ENCODE measurements around the gene RANBP3L.

The RANBP3L gene

DNA sequence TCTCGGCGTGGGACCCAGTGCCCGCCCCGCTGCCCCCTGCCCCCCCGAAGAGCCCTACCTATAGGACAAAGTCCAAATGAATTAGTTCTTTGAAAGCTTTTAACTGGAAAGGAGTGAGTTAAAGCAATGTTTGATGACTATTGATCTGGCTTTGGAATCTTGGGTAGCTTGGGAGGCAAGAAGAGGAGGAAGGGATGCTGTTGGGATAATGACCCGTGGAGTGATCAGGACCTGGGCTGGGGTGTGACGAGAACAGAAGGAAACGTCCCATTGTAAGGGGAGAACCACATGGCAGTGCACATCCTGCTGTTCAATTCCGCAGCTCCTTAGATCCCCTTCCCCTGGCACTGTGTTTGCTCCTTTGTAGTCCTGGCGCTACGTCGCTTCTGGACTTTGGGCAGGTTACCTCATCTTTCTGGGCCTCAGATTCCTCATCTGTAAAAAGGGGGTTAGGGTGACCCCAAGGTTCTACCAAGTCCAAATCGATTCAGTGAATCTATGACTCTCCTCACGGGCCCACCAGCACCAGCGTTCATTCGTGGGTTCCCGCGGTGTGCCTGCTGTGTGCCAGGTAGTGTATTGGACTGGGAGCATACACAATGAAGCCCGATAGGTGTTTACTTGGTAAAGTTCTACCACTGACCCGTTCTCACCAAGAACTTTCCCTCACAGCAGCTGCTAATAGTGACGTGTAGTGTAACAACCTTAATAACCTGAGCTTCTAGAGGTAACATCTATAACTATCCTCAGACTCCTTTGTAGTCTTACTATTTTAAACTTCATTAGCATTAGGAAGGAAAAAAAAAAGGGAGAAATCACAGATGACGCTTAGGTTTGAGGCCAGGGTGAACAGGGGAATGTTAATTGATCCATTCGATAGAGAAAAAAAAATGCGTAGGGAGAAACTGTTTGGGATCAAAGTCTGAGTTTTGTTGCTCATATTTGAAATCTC is 58.9 kb downstream of the RANBP3L start:
- DNase-seq: no peak

DNA sequence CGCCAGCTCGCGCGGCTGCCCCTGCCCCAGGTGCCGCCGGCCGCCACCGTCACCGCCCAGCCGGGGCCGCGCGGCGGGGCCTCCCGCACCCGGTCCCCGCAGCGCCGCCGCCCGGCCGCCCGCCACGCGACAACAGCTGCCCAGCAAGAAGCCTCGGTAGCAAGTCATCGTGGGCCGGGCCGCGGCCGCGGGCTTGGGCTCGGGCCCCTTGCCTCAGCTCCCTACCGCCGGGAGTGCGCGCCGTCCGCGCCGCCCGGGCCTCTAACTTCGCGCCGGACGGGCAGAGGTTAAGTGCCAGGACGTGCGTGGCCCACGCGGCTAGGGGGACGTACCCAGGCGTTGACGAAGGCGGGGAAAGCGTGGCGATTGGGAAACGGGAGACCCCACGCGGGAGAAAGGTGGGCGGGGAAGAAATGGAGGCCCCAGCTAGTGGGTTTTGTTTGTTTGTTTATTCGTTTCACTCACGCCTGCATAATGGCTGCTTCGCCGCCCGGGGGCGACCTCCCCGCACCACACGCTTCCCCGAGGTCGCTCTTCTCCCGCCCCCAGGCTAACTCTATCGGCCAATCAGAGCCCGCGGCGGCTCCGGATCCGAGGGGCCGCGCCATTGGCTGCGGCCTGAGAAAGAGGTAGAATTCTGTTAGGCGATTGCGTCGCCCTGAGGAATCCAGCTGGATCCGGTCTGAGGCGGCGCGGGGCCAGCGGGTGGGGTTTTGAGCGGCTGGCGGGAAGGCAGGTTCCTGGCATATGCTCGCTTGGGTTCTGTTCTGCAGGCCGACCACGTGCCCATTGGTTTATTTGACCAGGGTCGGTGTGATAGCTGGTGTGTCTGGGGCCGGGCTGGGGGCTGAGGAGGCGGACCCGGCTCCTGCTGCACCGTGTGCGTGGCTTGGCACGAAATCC is 59.8 kb downstream of the RANBP3L start, which contains the start of gene NADK2:
Gene NADK2 (minus strand): TSS at position 295 of the 903 bp plus-strand sequence. CDS start 127 bp downstream, at position 168.
- DNase-seq: peak; percentile 97

DNA sequence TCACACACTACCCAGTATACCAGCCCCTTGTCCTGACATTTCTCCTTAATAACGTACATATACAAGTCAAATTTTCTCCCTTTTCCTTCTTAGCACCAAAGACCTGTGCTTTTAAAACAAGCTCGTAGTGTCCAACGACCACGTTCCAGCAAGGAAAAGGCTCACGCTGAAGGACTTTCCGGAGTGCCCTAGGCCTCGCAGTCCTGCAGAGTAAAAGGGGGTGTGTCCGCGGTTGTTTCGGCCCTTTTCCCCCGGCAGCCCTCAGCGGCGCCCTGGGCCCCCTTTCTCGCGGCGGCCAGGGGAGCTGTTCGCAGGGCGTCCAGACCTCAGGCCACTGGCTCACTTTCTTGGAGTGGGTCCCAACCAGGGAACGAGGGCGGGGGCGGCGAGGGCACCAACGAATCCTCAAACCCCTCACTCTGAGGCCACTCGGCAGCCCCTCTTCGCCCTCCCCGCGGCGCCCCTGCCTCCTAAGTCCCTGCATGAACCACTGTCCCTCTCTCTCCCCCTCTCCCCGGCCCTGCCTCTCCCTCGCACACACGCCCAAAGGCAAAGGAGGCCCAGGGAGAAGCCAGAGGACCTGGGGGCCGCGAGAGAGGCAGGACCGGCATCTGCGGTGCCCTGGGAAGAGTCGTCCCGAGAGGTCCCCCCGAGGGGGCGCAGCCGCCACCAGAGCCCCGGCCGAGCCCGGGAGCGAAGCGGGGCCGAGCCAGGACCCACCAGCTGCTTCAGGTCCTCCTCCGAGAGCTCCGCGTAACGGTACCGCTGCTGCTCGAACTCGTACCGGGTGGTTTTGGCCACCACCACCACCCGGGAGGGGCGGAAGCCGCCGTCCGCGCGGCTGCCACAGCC is 60.7 kb downstream of the RANBP3L start:
- peak; percentile 60 for DNase-seq

- DNase-seq: no peak
Measured at GRCh38 chr5:36239370-36240293, 62.1 kb downstream of the RANBP3L start.

DNA sequence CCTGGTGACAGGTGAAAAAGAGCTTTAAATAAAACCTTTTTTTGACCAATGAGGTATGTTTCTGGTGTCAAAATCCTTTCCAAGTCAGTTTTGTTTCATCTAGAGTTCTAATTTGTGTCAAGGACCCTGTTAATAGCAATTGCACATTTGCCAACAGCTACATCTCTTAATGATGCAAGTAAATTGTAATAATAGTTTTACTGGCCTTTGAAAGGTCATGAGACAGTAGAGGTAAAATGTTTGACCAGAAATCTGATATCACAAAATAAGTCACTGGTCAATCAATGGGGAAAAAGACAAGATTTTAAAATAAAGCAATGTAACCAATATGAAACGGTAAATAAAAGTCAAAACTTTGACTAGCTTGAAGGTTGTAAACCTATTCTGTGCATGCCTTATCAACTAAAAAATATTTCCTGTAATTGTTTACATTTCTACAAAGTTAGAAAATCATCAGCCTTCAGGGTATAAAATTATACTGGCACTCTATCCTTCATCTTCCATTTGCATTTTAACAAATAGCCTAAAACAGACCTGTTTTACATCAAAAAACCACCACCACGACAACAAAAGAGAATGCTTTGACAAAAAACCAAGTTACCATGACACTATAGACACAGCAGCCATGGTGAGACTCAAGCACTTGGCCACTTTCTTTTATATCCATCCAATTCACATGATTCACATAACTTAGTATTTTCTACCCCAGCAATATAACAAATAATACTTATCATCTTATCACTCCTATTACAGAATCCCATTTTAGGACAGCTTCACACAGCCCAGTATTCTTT is 63.0 kb downstream of the RANBP3L start:
- DNase-seq: no peak

DNA sequence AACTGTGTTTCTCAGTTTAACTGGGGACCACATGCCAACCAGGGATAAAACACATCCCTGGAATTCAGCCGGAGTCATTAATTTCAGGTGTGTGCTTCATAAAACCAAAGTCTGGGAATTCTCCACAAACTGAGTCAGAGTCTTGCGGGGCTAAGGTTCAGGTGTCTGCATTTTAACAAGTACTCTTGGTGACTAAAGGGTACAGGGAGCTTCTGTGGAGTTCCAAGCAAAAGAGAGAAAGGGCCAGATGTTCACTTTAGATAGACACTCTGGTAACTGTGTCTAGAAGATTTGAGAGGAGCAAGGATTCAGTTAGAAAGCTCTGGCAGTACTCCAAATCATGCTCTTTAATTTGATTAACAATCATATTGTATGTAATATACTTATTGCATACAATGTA is 64.0 kb downstream of the RANBP3L start:
- DNase-seq: no peak

GRCh38 chr5:36236801-36237200 is 64.9 kb downstream of the RANBP3L start:
- no peak for DNase-seq

- DNase-seq: no peak
Measured at GRCh38 chr5:36232533-36232932, 69.2 kb downstream of the RANBP3L start.

DNA sequence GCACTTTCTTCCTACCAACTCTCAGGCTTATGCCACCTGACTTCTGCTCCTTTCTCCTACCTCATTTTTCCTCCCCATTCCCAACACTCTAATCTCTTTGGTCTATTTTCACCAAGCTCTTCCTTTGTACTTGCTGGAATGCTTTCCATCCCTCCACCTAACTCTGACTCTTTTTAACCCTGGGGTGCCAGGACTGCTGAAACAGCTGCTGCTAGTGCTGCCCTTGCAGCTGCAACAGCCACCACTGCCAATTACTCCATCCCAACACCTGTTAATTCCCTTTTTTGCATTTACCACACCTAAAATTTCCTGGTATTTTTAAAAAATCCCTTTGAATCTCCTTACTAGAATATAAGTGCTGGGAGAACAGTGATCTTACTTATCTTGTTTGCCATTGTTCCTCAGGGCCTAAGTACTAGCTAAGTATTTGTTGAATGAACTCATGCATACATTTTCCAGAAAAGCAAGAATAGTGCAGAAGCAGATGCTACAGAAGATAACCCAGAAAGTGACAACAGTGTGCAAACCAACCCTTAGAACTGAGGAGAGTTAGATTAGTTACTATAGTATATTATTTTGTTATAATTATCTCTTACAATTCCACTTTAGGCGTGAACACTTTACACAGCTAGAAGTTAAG is 71.4 kb downstream of the RANBP3L start:
- no peak for DNase-seq

- DNase-seq: no peak
Measured at GRCh38 chr5:36228505-36228904, 73.2 kb downstream of the RANBP3L start.

GRCh38 chr5:36227046-36227445 is 74.7 kb downstream of the RANBP3L start:
- no peak for DNase-seq

DNA sequence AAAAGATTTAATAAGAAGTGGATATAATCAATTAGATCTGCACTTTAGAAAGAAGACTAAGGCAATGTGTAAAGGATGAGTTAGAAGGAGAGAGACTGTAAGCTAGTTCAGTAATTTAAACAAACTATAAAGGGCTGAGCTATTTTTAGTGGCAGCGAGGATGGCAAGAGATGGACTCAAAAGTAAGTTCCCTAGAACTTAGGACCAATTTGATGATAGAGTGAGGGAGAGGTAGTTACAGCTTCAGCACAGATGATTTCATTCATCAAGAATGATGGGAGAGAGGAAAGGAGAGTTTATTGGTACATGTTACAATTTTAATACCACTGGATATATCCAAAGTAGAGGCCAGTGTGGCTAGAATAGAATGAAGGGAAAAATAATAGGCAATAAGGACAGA is 79.1 kb downstream of the RANBP3L start:
- no peak for DNase-seq

DNA sequence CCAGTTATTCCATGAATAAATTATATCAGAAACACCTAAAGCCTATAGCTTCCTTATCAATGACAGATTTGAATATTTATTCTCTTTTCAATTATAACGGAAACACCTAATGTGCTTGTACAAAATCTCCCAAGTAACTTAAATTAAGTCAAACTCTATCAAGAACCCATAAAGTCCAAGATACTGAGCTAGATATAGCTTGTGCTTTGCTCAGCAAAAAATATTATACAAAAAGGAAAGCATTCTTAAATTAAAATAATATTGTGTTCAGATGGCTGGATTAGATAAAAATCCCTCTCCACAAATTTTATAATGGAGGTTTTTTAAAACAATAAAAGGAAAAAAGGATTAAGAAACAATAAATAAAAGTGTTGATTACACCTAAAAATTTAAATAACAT is 83.7 kb downstream of the RANBP3L start:
- DNase-seq: no peak

DNA sequence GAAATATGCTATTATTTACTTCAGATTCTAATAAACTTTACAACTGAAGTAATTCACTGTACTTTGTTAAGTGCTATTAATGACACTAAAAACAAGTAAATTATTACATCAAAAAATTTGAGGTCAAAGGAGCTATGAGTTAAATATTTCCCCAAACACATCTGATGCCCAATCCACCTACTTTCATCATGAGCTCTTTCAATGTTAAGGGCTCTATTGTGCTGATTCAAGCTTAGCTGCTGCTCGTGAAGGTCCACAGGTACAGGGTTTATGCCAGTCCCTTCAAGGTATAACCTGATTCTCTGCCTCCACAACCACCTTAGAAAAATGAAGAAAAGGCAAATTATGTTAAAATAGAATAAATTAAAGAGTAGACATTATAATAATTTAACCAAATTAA is 84.1 kb downstream of the RANBP3L start:
- DNase-seq: no peak

- no peak for DNase-seq
Measured at GRCh38 chr5:36215910-36216309, 85.8 kb downstream of the RANBP3L start.

GRCh38 chr5:36214436-36214835 is 87.3 kb downstream of the RANBP3L start:
- no peak for DNase-seq

DNA sequence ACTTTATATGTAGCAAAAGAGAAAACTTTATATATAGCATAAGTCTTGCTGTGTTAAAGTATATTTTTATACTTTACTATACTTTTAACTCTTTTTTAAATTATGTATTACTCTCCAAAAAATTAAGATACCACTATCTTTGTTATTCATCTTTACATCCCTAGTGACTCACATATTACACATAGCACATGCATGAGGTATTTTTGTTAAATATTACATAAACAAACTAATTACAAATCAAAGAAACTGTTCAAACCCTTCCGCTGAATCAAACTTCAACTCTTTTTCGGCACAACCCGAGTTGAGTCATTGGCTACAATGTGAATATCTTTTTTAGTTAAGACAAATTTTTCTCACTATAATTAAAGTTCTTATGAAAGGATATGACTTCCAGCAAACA is 92.0 kb downstream of the RANBP3L start:
- no peak for DNase-seq

DNA sequence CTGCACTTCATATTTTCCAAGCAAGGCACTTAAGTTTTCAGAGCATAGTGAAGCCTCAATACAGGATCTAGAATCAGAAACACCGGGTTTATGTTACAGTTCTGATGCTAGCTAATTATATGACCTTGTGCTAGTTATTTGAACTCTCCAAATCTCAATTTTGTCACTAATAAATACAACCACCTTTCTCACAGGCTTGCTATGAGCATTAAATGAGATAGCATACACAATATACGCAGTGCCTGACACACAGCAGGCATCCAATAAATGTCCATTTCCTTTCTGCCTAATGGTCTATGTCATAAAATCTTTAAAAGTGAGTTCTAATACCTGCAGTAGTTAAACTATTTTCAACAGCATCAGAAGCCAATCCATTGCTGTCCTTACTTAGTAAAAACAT is 92.9 kb downstream of the RANBP3L start:
- no peak for DNase-seq

DNA sequence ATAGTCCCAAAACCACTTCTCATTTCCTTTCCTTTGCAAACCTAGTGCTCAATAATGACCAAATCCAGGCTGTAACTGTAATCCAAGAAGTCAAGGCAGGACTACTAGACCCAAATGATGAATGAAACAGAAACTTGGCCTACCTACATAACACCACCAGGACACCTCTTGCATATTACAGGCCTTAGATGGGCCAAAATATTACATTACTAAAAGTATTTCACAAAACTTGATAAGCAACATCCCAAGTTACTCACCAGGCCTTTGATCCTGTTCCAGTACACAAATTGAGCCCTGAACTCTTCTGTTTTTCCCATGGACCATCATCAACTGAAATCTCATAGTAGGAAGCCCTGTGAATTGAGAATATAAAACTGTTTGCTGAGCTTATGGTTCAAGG is 94.8 kb downstream of the RANBP3L start:
- DNase-seq: no peak

DNA sequence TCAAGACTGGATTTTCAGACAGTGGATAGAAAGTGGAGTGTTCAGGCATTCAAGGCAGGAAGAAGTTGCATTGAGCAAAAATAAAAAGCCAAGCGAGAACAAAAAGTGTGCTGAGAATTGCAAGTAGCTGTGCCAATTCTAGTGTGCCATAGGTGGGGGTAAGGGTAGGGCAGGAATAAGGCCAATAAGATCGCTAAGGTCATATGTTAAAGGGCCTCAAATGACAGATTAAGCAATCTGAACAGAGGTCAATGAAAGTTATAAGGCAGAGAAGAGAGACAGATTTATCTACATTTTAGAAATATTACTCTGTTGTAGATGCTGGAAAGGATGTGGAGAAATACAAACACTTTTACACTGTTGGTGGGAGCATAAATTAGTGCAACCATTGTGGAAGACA is 96.4 kb downstream of the RANBP3L start:
- no peak for DNase-seq
